Occipital lobe (tissue), 2 donors: Measurements from ENCODE around the gene DIP2A. TPM values are rescaled to one million over a fixed set of nuclear protein-coding genes. Genes with fewer than 3 reads are reported as not detected.
"Not testable (repeated sequence)": the region's sequence is repeated elsewhere in the genome, so short reads cannot be mapped to it uniquely, and the experiment has no call there.

ENCODE experiments used
- DNase-seq: peaks from one replicate; lab custom pipeline; 2025; lab: John Stamatoyannopoulos, UW
- total RNA-seq: library from RNA; depleted of rRNA; stranded (reverse); fragments of >200 nt; gene quantifications from one replicate; pipeline ENCODE4 v1.2.3, GENCODE V29; 2014

Gene DIP2A
- total RNA-seq, 1 donor from 2014 or later = 26.8 TPM

GRCh38 chr21:46452710-46453109, 6.0 kb upstream of the DIP2A start:
- DNase-seq = no peak

- DNase-seq = no peak
These were observed 4.5 kb upstream of the DIP2A start for GRCh38 chr21:46454142-46454541.

GRCh38 chr21:46454634-46455390, 3.9 kb upstream of the DIP2A start:
- no peak for DNase-seq

- no peak for DNase-seq
These were observed 2.9 kb upstream of the DIP2A start for GRCh38 chr21:46455575-46456385.

GRCh38 chr21:46456750-46457149, 1.9 kb upstream of the DIP2A start:
- DNase-seq = no peak

GRCh38 chr21:46457801-46458314, 833 bp upstream of the DIP2A start:
- DNase-seq = peak; percentile 31

GRCh38 chr21:46459024-46459355, 299 bp downstream of the DIP2A start:
- DNase-seq = no peak

GRCh38 chr21:46459356-46460112, 843 bp downstream of the DIP2A start:
- DNase-seq = peak; percentile 12

- DNase-seq = no peak
These were observed 3.2 kb downstream of the DIP2A start for GRCh38 chr21:46461909-46462308.

GRCh38 chr21:46465153-46465552, 6.5 kb downstream of the DIP2A start:
- DNase-seq = not testable (repeated sequence)

GRCh38 chr21:46465651-46466050, 7.0 kb downstream of the DIP2A start:
- DNase-seq = no peak

- DNase-seq = no peak
These were observed 9.6 kb downstream of the DIP2A start for GRCh38 chr21:46468108-46468774.

- DNase-seq = no peak
These were observed 10.6 kb downstream of the DIP2A start for GRCh38 chr21:46469275-46469674.

- DNase-seq = no peak
These were observed 12.8 kb downstream of the DIP2A start for GRCh38 chr21:46471514-46471913.

- no peak for DNase-seq
These were observed 13.6 kb downstream of the DIP2A start for GRCh38 chr21:46472246-46472645.

- DNase-seq = no peak
These were observed 15.7 kb downstream of the DIP2A start for GRCh38 chr21:46474382-46474781.

GRCh38 chr21:46475296-46475695, 16.6 kb downstream of the DIP2A start:
- DNase-seq = no peak

GRCh38 chr21:46477765-46478164, 19.1 kb downstream of the DIP2A start:
- DNase-seq = no peak

- no peak for DNase-seq
These were observed 20.2 kb downstream of the DIP2A start for GRCh38 chr21:46478910-46479309.

GRCh38 chr21:46480466-46480865, 21.8 kb downstream of the DIP2A start:
- DNase-seq = no peak

- no peak for DNase-seq
These were observed 23.6 kb downstream of the DIP2A start for GRCh38 chr21:46482225-46482845.
